Tibial nerve (tissue), 4 donors: Measurements from ENCODE around the gene SPOCK1. TPM values are rescaled to one million over a fixed set of nuclear protein-coding genes. Genes with fewer than 3 reads are reported as not detected.

Experiments used
- DNase-seq, 2 donors: peaks; one replicate each; pipeline ENCODE4 v3.0.0-alpha.2; 2019; ENCODE audit warnings: low spot score in 2 of 2
- H3K27ac ChIP-seq, 4 donors: fragments of 200-600 bp; sonication (generic) in 3 of 4; one replicate each; pipeline ENCODE4 v1.5.1; 2017 to 2019; ENCODE audit warnings: mild to moderate bottlenecking in 1 of 4
- H3K27me3 ChIP-seq, 2 donors: fragments of 200-600 bp; sonication (generic) in 1 of 2; one replicate each; pipeline versions ENCODE4 v1.5.1 to v1.6.0; 2017 to 2019
- H3K36me3 ChIP-seq, 3 donors: fragments of 200-600 bp; sonication (generic); one replicate each; pipeline ENCODE4 v1.5.1; 2018 to 2019
- H3K4me1 ChIP-seq, 4 donors: fragments of 200-600 bp; sonication (generic) in 3 of 4; one replicate each; pipeline ENCODE4 v1.5.1; 2017 to 2019
- H3K4me3 ChIP-seq, 4 donors: fragments of 200-600 bp; sonication (generic) in 3 of 4; one replicate each; pipeline ENCODE4 v1.5.1; 2017 to 2019; ENCODE audit warnings: mild to moderate bottlenecking in 1 of 4, moderate library complexity in 1 of 4
- H3K9me3 ChIP-seq, 4 donors: fragments of 200-600 bp; sonication (generic) in 3 of 4; one replicate each; pipeline ENCODE4 v1.5.1; 2017 to 2019
- CTCF ChIP-seq, 5 experiments: fragments of 200-600 bp in 3 of 5; fragments of 450-650 bp in 2 of 5; sonication (generic) in 3 of 5; IDR thresholded peaks; one replicate each; pipeline ENCODE4 v1.5.1; 2016 to 2019; ENCODE audit warnings: antibody characterized with exemption in 5 of 5, mild to moderate bottlenecking in 3 of 5, moderate library complexity in 2 of 5
- EP300 ChIP-seq, 2 donors: sonication (generic); formaldehyde crosslinking; IDR thresholded peaks; one replicate each; pipeline ENCODE4 v1.6.1; 2017; ENCODE audit warnings: antibody characterized with exemption in 2 of 2, mild to moderate bottlenecking in 1 of 2
- POLR2A ChIP-seq, 2 donors: fragments of 450-650 bp; IDR thresholded peaks; one replicate each; pipeline ENCODE4 v1.6.1; 2017; ENCODE audit warnings: antibody characterized with exemption in 2 of 2, mild to moderate bottlenecking in 2 of 2, moderate library complexity in 2 of 2
- WGBS, 2 donors: methylation state at CpG; one replicate each; pipeline ENCODE4 v1.1.5; 2018; 5-methylcytosine and 5-hydroxymethylcytosine counted together
- total RNA-seq, 4 donors: library from RNA; depleted of rRNA; stranded (reverse); fragments of >200 nt; gene quantifications; one replicate each; pipeline ENCODE4 v1.1.0, GENCODE V29; 2016

The SPOCK1 gene
- total RNA-seq, 4 donors from 2014 or later: 39.8 to 119 (median 73.1) TPM

DNA sequence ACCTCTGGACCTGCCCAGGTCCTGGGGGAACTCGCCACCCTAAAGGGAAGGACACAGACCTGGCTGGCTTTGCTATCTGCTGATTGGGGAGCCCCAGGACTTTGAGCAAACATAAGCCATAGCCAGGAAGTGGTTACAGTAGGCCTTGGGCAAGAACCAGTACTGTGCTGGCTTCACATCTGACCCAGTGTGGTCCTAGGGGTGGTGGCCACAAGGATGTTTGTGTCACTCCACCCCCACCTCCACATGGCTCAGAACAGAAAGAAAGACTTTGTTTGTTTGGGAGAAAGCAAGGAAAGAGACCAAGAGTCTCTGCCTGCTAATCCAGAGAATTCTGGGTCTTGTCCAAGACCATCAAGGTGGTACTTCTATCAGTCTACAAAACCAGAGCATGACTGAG, 334.2 kb downstream of the SPOCK1 start:
- Histone ChIP-seq H3K27ac (no peak overlapping the region), H3K27me3 (no peaks in the 10 kb centered on the region), H3K4me3 (no peak overlapping the region), H3K4me1 (no peaks in the 10 kb centered on the region), H3K9me3 (no peaks in the 10 kb centered on the region), H3K36me3 (no peaks in the 10 kb centered on the region)
- DNase-seq: no peak
- WGBS, 2 donors: 83 to 92% methylated on average over 1 of the region's 1 CpG
- no peak for TF ChIP-seq POLR2A (IDR thresholded peaks at IDR 0.05)
- no peak for TF ChIP-seq EP300 (IDR thresholded peaks at IDR 0.05)
- no peak for TF ChIP-seq CTCF (IDR thresholded peaks at IDR 0.05)

DNA sequence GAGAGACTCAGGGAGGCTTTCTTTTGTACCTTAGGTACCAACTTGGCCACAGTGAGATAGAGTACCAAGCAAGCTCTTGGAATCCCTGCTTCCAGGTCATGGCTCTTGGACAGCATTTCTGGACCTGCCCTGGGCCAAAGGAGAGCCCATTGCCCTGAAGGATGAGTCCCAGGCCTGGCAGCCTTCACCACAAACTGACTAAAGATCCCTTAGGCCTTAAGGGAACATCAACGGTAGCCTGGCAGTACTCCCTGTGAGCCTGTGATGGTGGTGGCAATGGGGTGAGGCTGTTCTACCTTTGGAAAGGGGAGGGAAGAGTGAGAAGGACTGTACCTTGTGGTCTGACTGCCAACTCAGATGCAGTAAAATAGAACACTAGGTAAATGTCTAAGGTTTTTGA, 334.6 kb downstream of the SPOCK1 start:
- Histone ChIP-seq H3K36me3 (no peaks in the 10 kb centered on the region), H3K9me3 (no peaks in the 10 kb centered on the region), H3K27ac (no peak overlapping the region), H3K27me3 (no peaks in the 10 kb centered on the region), H3K4me1 (no peaks in the 10 kb centered on the region), H3K4me3 (no peak overlapping the region)
- no peak for DNase-seq
- TF ChIP-seq POLR2A (IDR thresholded peaks at IDR 0.05): no peak
- TF ChIP-seq CTCF (IDR thresholded peaks at IDR 0.05): no peak
- TF ChIP-seq EP300 (IDR thresholded peaks at IDR 0.05): no peak
- 90 to 100% methylated on average over 1 of the region's 1 CpG for WGBS, 2 donors

GRCh38 chr5:137158691-137159090, 340.4 kb downstream of the SPOCK1 start:
- WGBS, 2 donors: 92 to 100% methylated on average over 2 of the region's 2 CpGs
- TF ChIP-seq POLR2A (IDR thresholded peaks at IDR 0.05): no peak
- no peak for TF ChIP-seq CTCF (IDR thresholded peaks at IDR 0.05)
- TF ChIP-seq EP300 (IDR thresholded peaks at IDR 0.05): no peak
- Histone ChIP-seq H3K27ac (no peak overlapping the region), H3K27me3 (no peaks in the 10 kb centered on the region), H3K4me1 (peaks cover 0 to 22% (median 0%) of the 10 kb centered on the region in 4 donors), H3K36me3 (no peaks in the 10 kb centered on the region), H3K9me3 (peaks cover 0 to 3% (median 0%) of the 10 kb centered on the region in 4 donors), H3K4me3 (no peak overlapping the region)
- DNase-seq: no peak

DNA sequence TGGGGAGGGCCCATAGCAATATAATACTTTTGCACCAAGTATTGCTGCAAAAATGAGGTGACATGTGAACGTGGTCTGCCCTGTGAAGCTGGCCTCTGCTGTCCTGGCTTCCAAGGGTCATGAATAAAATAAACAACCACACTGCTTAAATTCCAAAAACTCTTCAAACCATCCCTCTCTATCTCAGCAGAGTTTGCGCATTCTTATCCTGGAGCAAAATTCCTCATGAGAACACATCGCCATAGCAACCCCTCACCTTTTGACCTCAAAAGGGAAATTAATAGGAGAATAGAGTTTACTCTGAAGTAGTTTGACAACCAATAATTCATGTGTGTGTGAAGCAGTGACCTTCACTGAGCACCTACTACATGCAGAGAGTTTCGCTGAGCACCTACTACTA, 342.9 kb downstream of the SPOCK1 start:
- no peak for DNase-seq
- peaks cover 0 to 3% (median 0%) of the 10 kb centered on the region in 4 donors for H3K9me3 ChIP-seq
- no peaks in the 10 kb centered on the region for H3K36me3 ChIP-seq
- TF ChIP-seq POLR2A (IDR thresholded peaks at IDR 0.05) (no peak), EP300 (IDR thresholded peaks at IDR 0.05) (no peak), CTCF (IDR thresholded peaks at IDR 0.05) (no peak)
- H3K4me1 ChIP-seq: peaks cover 0 to 22% (median 0%) of the 10 kb centered on the region in 4 donors
- H3K27ac ChIP-seq: no peak overlapping the region
- 53 to 62% methylated on average over 4 of the region's 4 CpGs for WGBS, 2 donors
- H3K27me3 ChIP-seq: no peaks in the 10 kb centered on the region
- H3K4me3 ChIP-seq: no peak overlapping the region

- no peaks in the 10 kb centered on the region for H3K36me3 ChIP-seq
- 63 to 66% methylated on average over 6 of the region's 6 CpGs for WGBS, 2 donors
Measured at GRCh38 chr5:137155261-137156000, 343.7 kb downstream of the SPOCK1 start.

More at GRCh38 chr5:137155261-137156000, 343.7 kb downstream of the SPOCK1 start:
- Histone ChIP-seq H3K27ac (no peak overlapping the region), H3K9me3 (peaks cover 0 to 3% (median 0%) of the 10 kb centered on the region in 4 donors), H3K27me3 (no peaks in the 10 kb centered on the region), H3K4me1 (peaks cover 0 to 22% (median 0%) of the 10 kb centered on the region in 4 donors), H3K4me3 (no peak overlapping the region)
- no peak for TF ChIP-seq EP300 (IDR thresholded peaks at IDR 0.05)
- no peak for TF ChIP-seq CTCF (IDR thresholded peaks at IDR 0.05)
- TF ChIP-seq POLR2A (IDR thresholded peaks at IDR 0.05): no peak
- DNase-seq: no peak
